NCI-H2081 (cell line): ENCODE results near the gene CROCC2.
A peak's percentile ranks its signal among the peaks of the same experiment; 100 is the strongest.

Experiments
- DNase-seq, 2 experiments: peaks; one replicate each; lab custom pipeline; 2025; lab: John Stamatoyannopoulos, UW

The CROCC2 gene

GRCh38 chr2:241015439-241015838 is 109.3 kb downstream of the CROCC2 start:
- no peak for DNase-seq

DNA sequence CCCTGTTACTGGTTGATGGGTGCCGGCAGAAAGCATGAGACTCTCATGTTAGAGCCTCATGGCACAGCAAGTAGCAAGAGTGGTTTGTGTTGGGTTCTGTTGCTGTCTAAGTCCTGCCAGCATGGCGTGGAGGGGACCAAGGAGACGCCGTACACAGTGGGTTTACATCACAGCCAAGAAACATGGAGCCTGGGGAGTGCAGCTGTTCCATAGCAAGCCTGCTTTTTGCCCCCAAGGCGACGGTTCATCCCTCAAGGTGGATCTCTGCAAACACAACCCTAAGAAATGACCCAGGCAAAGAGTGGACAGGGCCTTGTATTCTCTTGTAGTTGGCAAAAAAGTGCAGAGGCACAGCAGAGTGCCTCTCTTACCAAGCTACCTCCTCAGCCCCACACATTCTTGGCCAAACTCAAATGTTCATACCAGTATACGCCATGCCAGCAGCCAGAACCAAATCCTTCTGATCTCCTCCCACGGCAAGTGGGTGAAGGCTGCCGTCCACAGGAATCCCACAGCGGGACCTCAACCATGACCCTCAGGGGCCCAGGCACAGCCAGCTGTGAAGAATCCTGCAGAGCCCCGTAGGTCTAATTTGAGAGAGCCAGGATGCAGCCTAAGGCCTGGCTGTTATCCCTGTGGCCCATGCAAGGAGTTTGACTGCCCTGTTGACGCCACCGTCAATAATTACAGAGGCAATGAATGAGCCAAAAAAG is 111.2 kb downstream of the CROCC2 start:
- no peak for DNase-seq

DNA sequence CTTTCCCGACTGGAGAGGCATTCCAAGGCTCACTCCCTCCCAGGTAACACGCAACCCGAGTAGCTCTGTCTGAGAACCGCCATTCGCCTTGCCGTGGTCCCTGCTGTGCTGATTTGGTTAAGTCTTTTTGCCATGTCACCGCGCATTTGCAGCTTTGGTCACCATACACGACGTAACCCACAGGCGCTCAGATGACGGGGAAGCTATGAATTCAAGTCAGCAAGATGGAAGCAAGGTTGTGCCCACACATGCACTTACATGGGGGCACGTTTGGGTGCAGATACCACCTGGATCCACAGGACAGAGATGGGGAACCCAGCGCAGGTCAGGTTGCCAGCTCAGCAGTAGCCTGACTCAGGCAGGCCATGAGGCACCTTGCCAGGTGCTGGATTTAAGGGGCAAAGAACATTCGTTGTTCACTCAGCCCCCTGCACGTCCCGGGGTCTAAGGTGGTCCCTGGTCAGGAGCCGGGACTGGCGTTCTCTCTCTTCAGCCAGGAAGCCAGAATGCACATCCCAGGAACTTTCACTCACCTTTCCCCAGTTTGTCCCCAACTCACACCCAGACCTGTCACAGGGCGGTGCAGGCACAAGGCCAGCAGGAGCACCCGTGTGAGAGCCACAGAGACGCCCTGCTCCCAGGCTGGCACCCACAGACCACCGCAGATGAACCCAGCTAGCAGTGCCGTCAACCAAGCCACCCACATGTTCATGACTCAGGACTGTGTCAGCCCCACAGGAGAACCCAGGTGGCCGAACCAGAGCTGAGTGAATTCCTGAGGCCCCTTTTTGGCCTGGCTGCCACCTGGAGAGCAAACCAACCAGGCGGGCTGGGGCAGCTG is 112.1 kb downstream of the CROCC2 start:
- DNase-seq = no peak

GRCh38 chr2:241019441-241020139 is 113.5 kb downstream of the CROCC2 start:
- DNase-seq = no peak

- DNase-seq = no peak
Measured at GRCh38 chr2:241020201-241020600, 114.1 kb downstream of the CROCC2 start.

DNA sequence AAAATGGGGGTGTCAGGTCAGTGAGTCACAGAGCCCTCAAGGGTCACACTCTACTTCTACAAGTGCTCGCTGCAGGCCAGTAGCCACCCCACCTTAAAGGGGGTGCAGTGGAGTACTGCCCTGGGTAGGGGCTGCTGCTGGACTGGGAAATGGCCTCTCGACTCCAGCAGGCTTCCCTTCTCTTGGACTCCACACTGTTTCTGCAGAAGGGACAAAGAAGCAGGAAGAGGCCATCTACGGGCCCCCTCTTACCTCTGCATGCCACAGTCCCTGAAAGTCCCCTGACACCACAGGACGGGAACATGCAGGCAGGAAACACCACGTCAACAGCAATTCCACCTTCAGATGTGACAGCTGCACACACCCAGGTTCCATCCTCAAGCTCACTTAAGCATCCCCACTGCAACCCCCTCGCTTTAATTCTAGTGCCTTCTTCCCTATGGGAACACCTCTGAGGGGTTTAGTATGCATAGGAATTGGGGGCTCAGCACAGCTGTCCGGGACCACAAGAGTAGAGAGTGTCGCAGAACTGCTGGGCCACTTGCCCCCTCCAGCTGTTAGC is 114.6 kb downstream of the CROCC2 start:
- DNase-seq = no peak

GRCh38 chr2:241025639-241026038 is 119.5 kb downstream of the CROCC2 start:
- no peak for DNase-seq

DNA sequence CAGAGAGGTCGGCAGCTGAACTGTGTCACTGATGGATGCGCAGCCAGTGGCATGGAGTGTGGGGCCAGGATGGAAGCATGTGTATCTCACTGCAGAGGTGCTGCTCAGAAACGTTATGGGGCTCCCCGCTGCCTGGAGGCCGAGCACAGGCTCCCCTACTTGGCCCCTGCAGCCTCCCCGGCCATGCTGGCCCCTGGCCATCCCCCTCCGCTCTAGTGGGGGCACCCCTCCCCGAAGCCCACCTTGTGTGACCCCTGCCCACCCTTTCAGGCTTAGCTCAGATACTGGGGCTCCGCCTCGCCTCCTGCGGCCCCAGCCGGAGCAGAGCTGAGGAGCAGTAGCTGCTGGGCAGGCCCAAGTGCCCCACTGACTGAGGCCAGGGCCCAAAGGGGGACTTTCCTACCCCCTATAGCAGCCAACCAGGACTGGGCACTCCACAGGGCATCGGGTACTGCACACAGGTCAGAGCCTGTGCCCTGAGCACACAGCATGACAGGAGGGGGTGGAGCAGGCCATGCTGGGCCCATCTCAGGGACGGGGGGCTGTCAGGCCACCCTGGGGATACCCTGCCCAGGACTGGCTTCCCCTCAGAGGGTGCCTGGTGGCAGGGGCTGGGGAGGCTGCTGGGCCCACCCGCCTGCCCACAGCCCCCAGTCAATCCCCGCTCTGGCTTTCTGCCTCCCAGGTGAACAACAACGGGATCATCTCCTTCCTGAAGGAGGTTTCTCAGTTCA is 123.6 kb downstream of the CROCC2 start:
- DNase-seq = no peak

DNA sequence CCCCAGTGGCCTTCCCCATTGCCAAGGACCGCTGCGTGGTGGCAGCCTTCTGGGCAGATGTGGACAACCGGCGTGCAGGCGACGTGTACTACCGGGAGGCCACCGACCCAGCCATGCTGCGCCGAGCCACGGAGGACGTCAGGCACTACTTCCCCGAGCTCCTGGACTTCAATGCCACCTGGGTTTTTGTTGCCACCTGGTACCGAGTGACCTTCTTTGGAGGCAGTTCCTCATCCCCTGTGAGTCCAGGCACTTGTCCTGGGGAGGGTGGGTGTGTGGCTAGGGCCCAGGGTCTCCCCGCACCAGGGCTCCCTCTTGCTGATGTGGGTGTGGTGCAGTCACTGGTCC is 124.2 kb downstream of the CROCC2 start:
- DNase-seq = no peak

- DNase-seq = peak in 1 of 2 experiments; percentile 7
Measured at GRCh38 chr2:241030883-241031282, 124.7 kb downstream of the CROCC2 start.

DNA sequence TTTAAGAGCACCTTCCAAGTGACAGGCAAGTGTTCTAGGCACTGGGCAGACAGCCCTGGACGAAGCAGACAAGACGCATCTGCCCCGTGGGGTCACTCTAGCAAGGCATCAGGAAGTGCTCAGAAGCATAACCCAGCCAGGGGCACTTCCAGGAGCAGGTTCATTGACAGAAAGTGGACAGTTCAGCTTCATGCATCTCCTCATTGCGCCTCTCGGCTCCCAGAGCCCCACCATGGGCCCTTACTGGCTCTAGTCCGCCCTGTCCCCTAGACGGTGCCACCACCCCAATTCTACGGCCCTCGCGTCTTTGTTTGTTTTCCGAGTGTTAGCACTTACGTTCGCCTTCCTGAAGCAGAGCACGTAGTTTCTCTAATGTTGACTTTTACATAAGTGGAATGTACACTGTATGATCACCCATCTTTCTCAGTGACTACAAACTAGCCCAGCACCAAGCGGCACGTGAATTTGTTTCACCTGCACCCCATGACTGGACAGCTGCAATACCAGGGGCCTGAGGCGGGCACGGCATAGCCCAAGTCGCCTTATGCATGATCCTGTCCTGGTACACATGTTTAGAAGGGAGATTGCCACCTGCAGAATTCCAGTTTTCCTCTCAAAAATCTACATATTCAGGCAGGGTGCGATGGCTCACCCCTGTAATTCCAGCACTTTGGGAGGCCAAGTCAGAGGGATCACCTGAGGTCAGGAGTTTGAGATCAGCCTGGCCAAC is 125.5 kb downstream of the CROCC2 start:
- DNase-seq = no peak

DNA sequence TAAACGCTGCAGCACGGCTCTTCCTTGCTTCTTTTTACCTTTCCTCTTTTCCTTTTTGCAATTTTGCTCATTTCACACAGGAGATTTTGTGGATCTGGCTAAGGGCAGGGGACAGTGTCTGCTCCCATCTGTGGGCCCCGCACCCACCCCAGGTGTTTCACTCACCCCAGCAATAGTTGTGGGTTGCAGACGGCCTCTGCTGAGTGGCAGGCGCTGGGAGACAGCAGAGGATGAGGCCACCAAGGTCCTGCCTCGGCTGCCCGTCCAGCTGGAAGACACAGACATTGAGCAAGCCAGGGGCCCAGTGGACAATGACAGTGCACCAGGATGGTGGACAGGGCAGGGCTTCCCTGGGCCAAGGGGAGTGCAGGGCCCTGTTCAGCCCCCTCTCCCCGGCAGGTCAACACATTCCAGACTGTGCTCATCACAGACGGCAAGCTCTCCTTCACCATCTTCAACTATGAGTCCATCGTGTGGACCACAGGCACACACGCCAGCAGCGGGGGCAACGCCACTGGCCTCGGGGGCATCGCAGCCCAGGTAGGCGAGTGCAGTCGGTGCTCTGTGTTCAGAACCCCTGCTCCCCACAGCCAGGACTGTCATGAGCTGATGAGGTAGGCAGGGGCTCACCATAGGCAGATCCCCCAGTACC is 127.3 kb downstream of the CROCC2 start:
- DNase-seq = no peak

GRCh38 chr2:241033994-241034393 is 127.9 kb downstream of the CROCC2 start:
- no peak for DNase-seq

GRCh38 chr2:241034490-241035141 is 128.5 kb downstream of the CROCC2 start:
- no peak for DNase-seq

- DNase-seq = no peak
Measured at GRCh38 chr2:241035142-241035817, 129.1 kb downstream of the CROCC2 start.

DNA sequence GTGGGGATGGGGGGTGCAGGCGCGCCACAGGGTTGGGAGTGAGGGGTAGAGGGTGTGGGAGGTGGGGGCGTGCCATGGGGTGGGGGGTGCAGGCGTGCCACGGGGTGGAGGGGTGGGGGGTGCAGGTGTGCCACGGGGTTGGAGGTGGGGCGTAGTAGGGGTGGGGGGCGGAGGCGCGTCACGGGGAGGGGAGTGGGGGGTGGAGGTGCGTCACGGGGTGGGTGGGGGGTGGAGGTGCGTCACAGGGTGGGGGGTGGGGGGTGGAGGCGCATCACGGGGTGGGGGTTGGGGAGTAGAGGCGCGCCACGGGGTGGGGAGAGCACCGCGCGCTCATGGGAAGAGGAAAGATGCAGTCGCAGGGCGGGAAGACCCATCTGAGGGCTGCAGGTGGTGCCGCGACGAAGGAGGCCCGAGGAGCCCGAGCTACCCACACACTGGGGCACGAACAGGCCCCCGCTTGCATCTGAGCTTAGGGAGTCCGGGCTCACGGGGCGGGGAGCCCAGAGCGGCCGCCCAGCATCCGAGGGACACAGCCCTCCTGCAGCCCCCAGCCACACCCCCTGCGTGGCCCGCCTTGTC is 129.8 kb downstream of the CROCC2 start:
- no peak for DNase-seq

GRCh38 chr2:241036397-241036963 is 130.3 kb downstream of the CROCC2 start:
- DNase-seq = no peak

GRCh38 chr2:241036964-241037421 is 130.9 kb downstream of the CROCC2 start:
- DNase-seq = no peak

GRCh38 chr2:241037498-241037897 is 131.4 kb downstream of the CROCC2 start:
- no peak for DNase-seq
